ENCODE measurements around the gene PCDHB10. TPM values are rescaled to one million over a fixed set of nuclear protein-coding genes. Genes with fewer than 3 reads are reported as not detected.
"Not testable (repeated sequence)": the region's sequence is repeated elsewhere in the genome, so short reads cannot be mapped to it uniquely, and the experiment has no call there.

Gene PCDHB10
- total and polyA plus RNA-seq, 3 experiments from 2014 or later: not detected

DNA sequence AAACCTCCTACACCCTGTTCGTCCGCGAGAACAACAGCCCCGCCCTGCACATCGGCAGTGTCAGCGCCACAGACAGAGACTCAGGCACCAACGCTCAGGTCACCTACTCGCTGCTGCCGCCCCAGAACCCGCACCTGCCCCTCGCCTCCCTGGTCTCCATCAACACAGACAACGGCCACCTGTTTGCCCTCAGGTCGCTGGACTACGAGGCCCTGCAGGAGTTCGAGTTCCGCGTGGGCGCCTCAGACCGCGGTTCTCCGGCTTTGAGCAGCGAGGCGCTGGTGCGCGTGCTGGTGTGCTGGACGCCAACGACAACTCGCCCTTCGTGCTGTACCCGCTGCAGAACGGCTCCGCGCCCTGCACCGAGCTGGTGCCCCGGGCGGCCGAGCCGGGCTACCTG is 34.8 kb upstream of the PCDHB10 start:
- DNase-seq; H3K36me3 Mint-ChIP-seq; H3K27ac ChIP-seq (ENCODE audit: low read depth, low read length); H3K4me3 ChIP-seq (ENCODE audit: low read length); H3K4me3 Mint-ChIP-seq; H3K36me3 ChIP-seq (ENCODE audit: insufficient read depth, low read length); CTCF ChIA-PET; H3K27me3 ChIP-seq (ENCODE audit: insufficient read depth, low read length, poor library complexity, severe bottlenecking); H3K27ac Mint-ChIP-seq; H3K9me3 ChIP-seq (ENCODE audit: low read length); H3K4me1 ChIP-seq (ENCODE audit: insufficient read depth, low read length); POLR2A ChIA-PET; H3K4me1 Mint-ChIP-seq: not testable (repeated sequence)
- Mint-ChIP-seq H3K9me3 (peaks cover 13 to 30% (median 23%) of the 10 kb centered on the region in 5 donors), H3K27me3 (peaks cover 12 to 42% of the 10 kb centered on the region in 2 donors)

DNA sequence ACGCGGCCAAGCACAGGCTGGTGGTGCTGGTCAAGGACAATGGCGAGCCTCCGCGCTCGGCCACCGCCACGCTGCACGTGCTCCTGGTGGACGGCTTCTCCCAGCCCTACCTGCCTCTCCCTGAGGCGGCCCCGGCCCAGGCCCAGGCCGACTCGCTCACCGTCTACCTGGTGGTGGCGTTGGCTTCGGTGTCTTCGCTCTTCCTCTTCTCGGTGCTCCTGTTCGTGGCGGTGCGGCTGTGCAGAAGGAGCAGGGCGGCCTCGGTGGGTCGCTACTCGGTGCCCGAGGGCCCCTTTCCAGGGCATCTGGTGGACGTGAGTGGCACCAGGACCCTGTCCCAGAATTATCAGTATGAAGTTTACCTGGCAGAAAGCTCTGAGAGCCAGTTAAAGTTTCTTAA is 34.3 kb upstream of the PCDHB10 start:
- POLR2A ChIA-PET; H3K27me3 ChIP-seq (ENCODE audit: insufficient read depth, low read length, poor library complexity, severe bottlenecking); H3K9me3 ChIP-seq (ENCODE audit: low read length); DNase-seq; CTCF ChIA-PET; H3K27ac Mint-ChIP-seq; H3K4me1 Mint-ChIP-seq; H3K4me1 ChIP-seq (ENCODE audit: insufficient read depth, low read length); H3K36me3 Mint-ChIP-seq; H3K4me3 Mint-ChIP-seq; H3K36me3 ChIP-seq (ENCODE audit: insufficient read depth, low read length); H3K27ac ChIP-seq (ENCODE audit: low read depth, low read length); H3K4me3 ChIP-seq (ENCODE audit: low read length): not testable (repeated sequence)
- peaks cover 13 to 29% (median 24%) of the 10 kb centered on the region in 5 donors for H3K9me3 Mint-ChIP-seq
- H3K27me3 Mint-ChIP-seq: peaks cover 10 to 40% of the 10 kb centered on the region in 2 donors

DNA sequence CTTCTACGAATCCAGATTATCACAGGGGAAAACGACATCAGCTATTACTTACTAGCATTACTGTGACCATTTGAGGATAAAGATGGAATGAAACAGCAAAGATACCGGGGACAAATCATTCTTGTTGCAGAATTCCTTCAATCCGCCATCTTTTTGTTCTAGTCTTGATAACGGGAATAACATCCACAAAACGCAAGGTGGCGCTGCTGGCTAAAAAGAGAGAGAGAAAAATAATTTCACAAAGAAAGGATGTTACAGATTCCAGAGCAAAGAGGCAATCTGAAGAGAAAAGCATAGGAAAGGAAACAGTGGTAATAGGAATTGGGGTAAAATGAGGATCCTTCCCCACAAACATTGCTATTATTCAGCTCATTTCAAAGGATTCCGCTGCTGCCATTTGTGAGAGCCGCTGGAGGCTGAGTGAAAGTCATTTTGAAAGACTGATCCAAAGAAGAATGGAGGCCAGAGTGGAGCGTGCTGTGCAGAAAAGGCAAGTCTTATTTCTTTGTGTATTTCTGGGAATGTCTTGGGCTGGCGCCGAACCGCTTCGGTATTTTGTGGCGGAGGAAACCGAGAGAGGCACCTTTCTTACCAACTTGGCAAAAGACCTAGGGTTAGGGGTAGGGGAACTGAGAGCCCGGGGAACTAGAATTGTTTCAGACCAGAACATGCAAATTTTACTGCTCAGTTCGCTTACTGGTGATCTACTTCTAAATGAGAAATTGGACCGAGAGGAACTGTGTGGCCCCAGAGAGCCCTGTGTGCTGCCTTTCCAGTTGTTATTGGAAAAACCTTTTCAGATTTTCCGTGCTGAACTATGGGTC is 19.6 kb upstream of the PCDHB10 start, which contains the start of gene PCDHB7:
Gene PCDHB7, plus strand, starts transcription at position 264 of the 824 bp plus-strand sequence. Its CDS starts 192 bp downstream, at position 456.
- no peak within 1 kb of the TSS for H3K4me3 ChIP-seq (ENCODE audit: low read length)
- H3K36me3 Mint-ChIP-seq: no peaks in the 10 kb centered on the region
- no peak within 1 kb of the TSS for H3K27ac ChIP-seq (ENCODE audit: low read depth, low read length)
- no peak for DNase-seq
- no peaks in the 10 kb centered on the region for H3K9me3 ChIP-seq (ENCODE audit: low read length)
- peak within 1 kb of the TSS in 2 of 7 donors; percentile 1 to 4 for H3K4me3 Mint-ChIP-seq
- H3K4me1 Mint-ChIP-seq: peaks cover 5 to 6% (median 5%) of the 10 kb centered on the region in 3 donors
- H3K36me3 ChIP-seq (ENCODE audit: insufficient read depth, low read length): no peaks in the 10 kb centered on the region
- no peaks in the 10 kb centered on the region for H3K27me3 ChIP-seq (ENCODE audit: insufficient read depth, low read length, poor library complexity, severe bottlenecking)
- POLR2A ChIA-PET: no interaction called here
- H3K4me1 ChIP-seq (ENCODE audit: insufficient read depth, low read length): no peaks in the 10 kb centered on the region
- H3K27me3 Mint-ChIP-seq: peaks cover 12 to 31% of the 10 kb centered on the region in 2 donors
- CTCF ChIA-PET: no interaction called here
- no peak within 1 kb of the TSS for H3K27ac Mint-ChIP-seq
- peaks cover 5 to 18% (median 9%) of the 10 kb centered on the region in 5 donors for H3K9me3 Mint-ChIP-seq

DNA sequence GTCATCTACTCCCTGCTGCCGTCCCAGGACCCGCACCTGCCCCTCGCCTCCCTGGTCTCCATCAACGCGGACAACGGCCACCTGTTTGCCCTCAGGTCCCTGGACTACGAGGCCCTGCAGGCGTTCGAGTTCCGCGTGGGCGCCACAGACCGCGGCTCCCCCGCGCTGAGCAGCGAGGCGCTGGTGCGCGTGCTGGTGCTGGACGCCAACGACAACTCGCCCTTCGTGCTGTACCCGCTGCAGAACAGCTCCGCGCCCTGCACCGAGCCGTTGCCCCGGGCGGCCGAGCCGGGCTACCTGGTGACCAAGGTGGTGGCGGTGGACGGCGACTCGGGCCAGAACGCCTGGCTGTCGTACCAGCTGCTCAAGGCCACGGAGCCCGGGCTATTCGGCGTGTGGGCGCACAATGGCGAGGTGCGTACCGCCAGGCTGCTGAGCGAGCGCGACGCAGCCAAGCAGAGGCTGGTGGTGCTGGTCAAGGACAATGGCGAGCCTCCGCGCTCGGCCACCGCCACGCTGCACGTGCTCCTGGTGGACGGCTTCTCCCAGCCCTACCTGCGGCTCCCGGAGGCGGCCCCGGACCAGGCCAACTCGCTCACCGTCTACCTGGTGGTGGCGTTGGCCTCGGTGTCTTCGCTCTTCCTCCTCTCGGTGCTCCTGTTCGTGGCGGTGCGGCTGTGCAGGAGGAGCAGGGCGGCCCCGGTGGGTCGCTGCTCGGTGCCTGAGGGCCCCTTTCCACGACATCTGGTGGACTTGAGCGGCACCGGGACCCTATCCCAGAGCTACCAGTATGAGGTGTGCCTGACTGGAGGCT is 17.7 kb upstream of the PCDHB10 start:
- H3K9me3 ChIP-seq (ENCODE audit: low read length); H3K4me1 ChIP-seq (ENCODE audit: insufficient read depth, low read length); CTCF ChIA-PET; H3K27me3 ChIP-seq (ENCODE audit: insufficient read depth, low read length, poor library complexity, severe bottlenecking); H3K27ac Mint-ChIP-seq; H3K27ac ChIP-seq (ENCODE audit: low read depth, low read length); H3K4me3 ChIP-seq (ENCODE audit: low read length); H3K36me3 ChIP-seq (ENCODE audit: insufficient read depth, low read length); H3K36me3 Mint-ChIP-seq; H3K4me3 Mint-ChIP-seq; POLR2A ChIA-PET; H3K4me1 Mint-ChIP-seq: not testable (repeated sequence)
- H3K9me3 Mint-ChIP-seq: peaks cover 5 to 14% (median 7%) of the 10 kb centered on the region in 5 donors
- peaks cover 6 to 16% of the 10 kb centered on the region in 2 donors for H3K27me3 Mint-ChIP-seq
- peak in 1 of 5 donors; percentile 51 for DNase-seq

DNA sequence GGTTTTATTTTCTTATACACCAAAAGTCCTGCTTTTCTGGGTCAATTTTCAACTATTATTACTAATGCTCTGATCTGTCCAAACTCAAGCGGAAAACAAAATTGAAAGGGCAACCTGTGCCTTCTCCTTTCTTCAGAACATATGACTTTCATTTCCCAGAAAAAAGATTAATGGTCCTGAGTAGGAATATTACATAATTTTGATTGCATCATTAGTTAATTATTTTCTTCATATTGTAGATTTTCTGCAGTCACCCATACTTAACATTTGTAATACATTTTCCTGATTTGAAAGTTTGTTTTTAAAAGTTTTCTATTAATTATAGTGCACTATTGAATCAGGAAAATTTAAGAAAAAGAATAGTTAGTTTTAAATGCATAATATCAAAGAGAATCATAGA is 16.2 kb upstream of the PCDHB10 start:
- no peaks in the 10 kb centered on the region for H3K36me3 Mint-ChIP-seq
- no peak overlapping the region for H3K27ac ChIP-seq (ENCODE audit: low read depth, low read length)
- H3K27ac Mint-ChIP-seq: no peak overlapping the region
- peaks cover 5 to 6% (median 5%) of the 10 kb centered on the region in 3 donors for H3K4me1 Mint-ChIP-seq
- H3K36me3 ChIP-seq (ENCODE audit: insufficient read depth, low read length): no peaks in the 10 kb centered on the region
- POLR2A ChIA-PET: no interaction called here
- CTCF ChIA-PET: no interaction called here
- H3K27me3 ChIP-seq (ENCODE audit: insufficient read depth, low read length, poor library complexity, severe bottlenecking): no peaks in the 10 kb centered on the region
- H3K4me3 Mint-ChIP-seq: no peak overlapping the region
- H3K9me3 ChIP-seq (ENCODE audit: low read length): no peaks in the 10 kb centered on the region
- DNase-seq: no peak
- peaks cover 6 to 15% of the 10 kb centered on the region in 2 donors for H3K27me3 Mint-ChIP-seq
- H3K9me3 Mint-ChIP-seq: peaks cover 5 to 17% (median 7%) of the 10 kb centered on the region in 5 donors
- H3K4me3 ChIP-seq (ENCODE audit: low read length): no peak overlapping the region
- no peaks in the 10 kb centered on the region for H3K4me1 ChIP-seq (ENCODE audit: insufficient read depth, low read length)

DNA sequence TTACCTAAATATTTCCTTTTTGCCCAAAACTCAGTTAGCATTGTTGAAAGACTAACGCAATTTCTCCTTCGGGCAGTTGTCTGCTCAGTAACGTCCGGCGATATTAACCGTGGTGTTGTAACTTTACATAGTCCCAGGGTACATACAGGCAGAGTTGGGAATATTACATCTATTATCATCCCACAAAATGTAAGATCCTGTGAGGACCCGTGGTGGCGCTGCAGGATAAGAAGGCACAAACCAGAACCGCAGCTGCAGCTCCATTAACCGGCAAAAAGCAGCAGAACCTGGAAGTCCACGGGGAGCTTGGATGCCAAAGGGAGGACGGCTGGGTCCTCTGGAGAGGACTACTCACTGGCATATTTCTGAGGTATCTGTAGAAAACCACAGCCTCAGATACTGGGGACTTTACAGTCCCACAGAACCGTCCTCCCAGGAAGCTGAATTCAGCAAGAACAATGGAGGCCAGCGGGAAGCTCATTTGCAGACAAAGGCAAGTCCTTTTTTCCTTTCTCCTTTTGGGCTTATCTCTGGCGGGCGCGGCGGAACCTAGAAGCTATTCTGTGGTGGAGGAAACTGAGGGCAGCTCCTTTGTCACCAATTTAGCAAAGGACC is 14.5 kb upstream of the PCDHB10 start, which contains the start of gene PCDHB8:
Gene PCDHB8, plus strand, starts transcription at position 214 of the 615 bp plus-strand sequence. Its CDS starts 245 bp downstream, at position 459.
- H3K9me3 ChIP-seq (ENCODE audit: low read length); H3K36me3 Mint-ChIP-seq; H3K4me1 Mint-ChIP-seq; H3K4me3 ChIP-seq (ENCODE audit: low read length); H3K4me1 ChIP-seq (ENCODE audit: insufficient read depth, low read length); H3K27me3 ChIP-seq (ENCODE audit: insufficient read depth, low read length, poor library complexity, severe bottlenecking); DNase-seq; H3K4me3 Mint-ChIP-seq; H3K36me3 ChIP-seq (ENCODE audit: insufficient read depth, low read length); H3K27ac ChIP-seq (ENCODE audit: low read depth, low read length); POLR2A ChIA-PET; H3K27ac Mint-ChIP-seq: not testable (repeated sequence)
- H3K9me3 Mint-ChIP-seq: peaks cover 3 to 16% (median 13%) of the 10 kb centered on the region in 5 donors
- H3K27me3 Mint-ChIP-seq: peaks cover 14 to 26% of the 10 kb centered on the region in 2 donors
- CTCF ChIA-PET: interaction anchor here (0.9 to 1.5 kb wide), 2 partner anchors 9 to 10 kb away, joined by 3 read pairs; no protein-coding TSS in a partner anchor

DNA sequence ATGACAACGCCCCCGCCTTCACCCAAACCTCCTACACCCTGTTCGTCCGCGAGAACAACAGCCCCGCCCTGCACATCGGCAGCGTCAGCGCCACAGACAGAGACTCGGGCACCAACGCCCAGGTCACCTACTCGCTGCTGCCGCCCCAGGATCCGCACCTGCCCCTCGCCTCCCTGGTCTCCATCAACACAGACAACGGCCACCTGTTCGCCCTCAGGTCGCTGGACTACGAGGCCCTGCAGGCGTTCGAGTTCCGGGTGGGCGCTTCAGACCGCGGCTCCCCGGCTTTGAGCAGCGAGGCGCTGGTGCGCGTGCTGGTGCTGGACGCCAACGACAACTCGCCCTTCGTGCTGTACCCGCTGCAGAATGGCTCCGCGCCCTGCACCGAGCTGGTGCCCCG is 12.8 kb upstream of the PCDHB10 start:
- H3K4me3 Mint-ChIP-seq; CTCF ChIA-PET; H3K4me1 Mint-ChIP-seq; H3K4me3 ChIP-seq (ENCODE audit: low read length); H3K27me3 ChIP-seq (ENCODE audit: insufficient read depth, low read length, poor library complexity, severe bottlenecking); H3K4me1 ChIP-seq (ENCODE audit: insufficient read depth, low read length); H3K27ac Mint-ChIP-seq; DNase-seq; POLR2A ChIA-PET; H3K27ac ChIP-seq (ENCODE audit: low read depth, low read length); H3K9me3 ChIP-seq (ENCODE audit: low read length); H3K36me3 Mint-ChIP-seq; H3K36me3 ChIP-seq (ENCODE audit: insufficient read depth, low read length): not testable (repeated sequence)
- H3K9me3 Mint-ChIP-seq: peaks cover 7 to 18% (median 11%) of the 10 kb centered on the region in 5 donors
- H3K27me3 Mint-ChIP-seq: peaks cover 18 to 33% of the 10 kb centered on the region in 2 donors

DNA sequence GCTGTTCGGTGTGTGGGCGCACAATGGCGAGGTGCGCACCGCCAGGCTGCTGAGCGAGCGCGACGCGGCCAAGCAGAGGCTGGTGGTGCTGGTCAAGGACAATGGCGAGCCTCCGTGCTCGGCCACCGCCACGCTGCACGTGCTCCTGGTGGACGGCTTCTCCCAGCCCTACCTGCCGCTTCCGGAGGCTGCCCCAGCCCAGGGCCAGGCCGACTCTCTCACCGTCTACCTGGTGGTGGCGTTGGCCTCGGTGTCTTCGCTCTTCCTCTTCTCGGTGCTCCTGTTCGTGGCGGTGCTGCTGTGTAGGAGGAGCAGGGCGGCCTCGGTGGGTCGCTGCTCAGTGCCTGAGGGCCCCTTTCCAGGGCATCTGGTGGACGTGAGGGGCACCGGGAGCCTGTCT is 12.3 kb upstream of the PCDHB10 start:
- DNase-seq; H3K36me3 Mint-ChIP-seq; H3K4me1 ChIP-seq (ENCODE audit: insufficient read depth, low read length); H3K36me3 ChIP-seq (ENCODE audit: insufficient read depth, low read length); H3K27me3 ChIP-seq (ENCODE audit: insufficient read depth, low read length, poor library complexity, severe bottlenecking); H3K4me3 Mint-ChIP-seq; H3K27ac Mint-ChIP-seq; CTCF ChIA-PET; H3K4me3 ChIP-seq (ENCODE audit: low read length); H3K4me1 Mint-ChIP-seq; H3K27ac ChIP-seq (ENCODE audit: low read depth, low read length); POLR2A ChIA-PET; H3K9me3 ChIP-seq (ENCODE audit: low read length): not testable (repeated sequence)
- H3K9me3 Mint-ChIP-seq: peaks cover 7 to 20% (median 14%) of the 10 kb centered on the region in 5 donors
- H3K27me3 Mint-ChIP-seq: peaks cover 23 to 38% of the 10 kb centered on the region in 2 donors
